PC-3 (cell line): ENCODE data around the gene GABRB2. TPM values are rescaled to one million over a fixed set of nuclear protein-coding genes. Genes with fewer than 3 reads are reported as not detected.
"Not testable (repeated sequence)": the region's sequence is repeated elsewhere in the genome, so short reads cannot be mapped to it uniquely, and the experiment has no call there.

Experiments
- ATAC-seq: fragments of 200-7000 bp; cut with Tn5 transposase; 2 replicates; pipeline ENCODE4 v1.9.1; 2020; ENCODE audit warnings: mild to moderate bottlenecking, moderate library complexity
- BruUV-seq: library from RNA; stranded (reverse); fragments of 400-500 nt; replicated peaks from 2 replicates; lab custom pipeline; 2021; lab: Mats Ljungman, UMichigan
- CTCF ChIA-PET: fragments of 300-600 bp; sonication (Branson Sonifier 250); formaldehyde crosslinking; loops from one replicate; lab custom pipeline; 2022; ENCODE audit warnings: antibody characterized with exemption; lab: Charles Lee
- POLR2A ChIA-PET: fragments of 300-600 bp; sonication (Branson Sonifier 250); formaldehyde crosslinking; loops from one replicate; lab custom pipeline; 2022; ENCODE audit warnings: antibody characterized with exemption; ENCODE audit not compliant: unreplicated experiment; lab: Charles Lee
- DNase-seq: peaks from one replicate; pipeline ENCODE4 v3.0.0-alpha.2; 2015
- H2AFZ ChIP-seq: fragments of 300-600 bp; sonication (generic); 2 replicates; pipeline ENCODE4 v1.6.0; 2016; ENCODE audit warnings: antibody characterized with exemption, low read length
- H3F3A ChIP-seq: fragments of 300-600 bp; sonication (generic); one replicate; pipeline ENCODE4 v1.6.0; 2017; ENCODE audit warnings: antibody characterized with exemption, low read length, control low read depth, mild to moderate bottlenecking; ENCODE audit not compliant: unreplicated experiment
- H3K27ac ChIP-seq: fragments of 300-600 bp; sonication (generic); 2 replicates; pipeline ENCODE4 v1.5.1; 2016; ENCODE audit warnings: mild to moderate bottlenecking, low read length
- H3K27me3 ChIP-seq: fragments of 300-600 bp; sonication (generic); 2 replicates; pipeline ENCODE4 v1.6.1; 2016; ENCODE audit warnings: low read length, mixed read lengths
- H3K36me3 ChIP-seq: fragments of 300-600 bp; sonication (generic); 2 replicates; pipeline ENCODE4 v1.6.1; 2016; ENCODE audit warnings: low read depth, mixed run types, low read length, mixed read lengths
- H3K4me1 ChIP-seq: fragments of 300-600 bp; sonication (generic); 2 replicates; pipeline ENCODE4 v1.5.1; 2016; ENCODE audit warnings: low read length; ENCODE audit not compliant: insufficient read depth
- H3K4me2 ChIP-seq: fragments of 300-600 bp; sonication (generic); 2 replicates; pipeline ENCODE4 v1.6.0; 2016; ENCODE audit warnings: low read length
- H3K4me3 ChIP-seq: fragments of 300-600 bp; sonication (generic); 2 replicates; pipeline ENCODE4 v1.5.1; 2016; ENCODE audit warnings: mild to moderate bottlenecking, low read length, mixed read lengths
- H3K79me2 ChIP-seq: fragments of 300-600 bp; sonication (generic); 2 replicates; pipeline ENCODE4 v1.6.1; 2017; ENCODE audit warnings: low read length, mixed read lengths
- H3K9ac ChIP-seq: fragments of 300-600 bp; sonication (generic); 2 replicates; pipeline ENCODE4 v1.6.0; 2016; ENCODE audit warnings: mild to moderate bottlenecking, low read length
- H3K9me2 ChIP-seq: fragments of 300-600 bp; sonication (generic); replicated peaks from 2 replicates; pipeline ENCODE4 v1.6.1; 2016; ENCODE audit warnings: mixed run types, low read length, mixed read lengths
- H3K9me3 ChIP-seq: fragments of 300-600 bp; sonication (generic); 2 replicates; pipeline ENCODE4 v1.6.1; 2016; ENCODE audit warnings: low read length, mixed read lengths
- H4K20me1 ChIP-seq: fragments of 300-600 bp; sonication (generic); 2 replicates; pipeline ENCODE4 v1.6.1; 2016; ENCODE audit warnings: low read length, mixed read lengths
- EZH2 ChIP-seq: fragments of 300-600 bp; sonication (generic); IDR thresholded peaks from one replicate; pipeline ENCODE4 v1.6.1; 2017; ENCODE audit warnings: antibody characterized with exemption, mild to moderate bottlenecking, low read length; ENCODE audit not compliant: unreplicated experiment
- EZH2phosphoT487 ChIP-seq: fragments of 300-600 bp; sonication (generic); IDR thresholded peaks from 2 replicates; pipeline ENCODE4 v1.6.1; 2018; ENCODE audit warnings: mild to moderate bottlenecking, antibody characterized with exemption, low read length, borderline replicate concordance
- intact Hi-C: fragments of 100-400 bp; cut with micrococcal nuclease; formaldehyde crosslinking; loops from 2 replicates; pipeline ENCODE4 v1.9.0; 2023
- total RNA-seq: library from RNA; depleted of rRNA; stranded (reverse); fragments of >200 nt; gene quantifications from 2 replicates; pipeline ENCODE4 v1.2.3, GENCODE V29; 2014
- TF ChIP-seq, protein P1 (sequence below): fragments of 300-600 bp; sonication (generic); conservative IDR thresholded peaks from 2 replicates; pipeline ENCODE4 v1.5.1; 2017; ENCODE audit warnings: antibody characterized with exemption, low read depth, mild to moderate bottlenecking, low read length

Gene GABRB2
- total RNA-seq, 1 experiment from 2014 or later, result not detected

DNA sequence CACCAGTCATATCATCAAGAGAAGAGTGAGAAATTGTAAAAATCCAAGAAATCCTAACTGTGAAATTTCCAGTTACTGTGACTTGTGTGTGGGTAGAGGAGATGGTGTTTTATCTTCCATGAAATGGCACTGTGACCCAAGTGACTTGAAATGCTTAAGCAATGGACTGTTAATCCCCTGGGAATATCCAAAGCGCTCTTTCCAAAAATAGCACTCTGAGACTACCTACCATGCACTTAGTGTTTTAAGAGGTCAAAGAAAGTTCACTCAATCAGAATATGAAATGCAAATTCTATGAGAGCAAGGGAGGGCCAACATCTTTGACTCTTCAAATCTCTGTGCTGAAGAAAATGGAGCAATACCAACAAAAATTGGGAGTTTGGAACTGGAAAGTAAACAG is 244.0 kb downstream of the GABRB2 start:
- Histone ChIP-seq H3K79me2 (no peaks in the 10 kb centered on the region), H3F3A (no peaks in the 10 kb centered on the region), H3K4me3 (no peak overlapping the region), H3K27ac (no peak overlapping the region), H3K27me3 (no peaks in the 10 kb centered on the region), H3K9me2 (no peaks in the 10 kb centered on the region), H2AFZ (no peak overlapping the region), H3K9ac (no peak overlapping the region), H3K4me2 (no peak overlapping the region), H3K4me1 (no peaks in the 10 kb centered on the region), H4K20me1 (no peaks in the 10 kb centered on the region), H3K36me3 (no peaks in the 10 kb centered on the region), H3K9me3 (no peaks in the 10 kb centered on the region; the same call in 1 of the 2 replicates)
- no peak for DNase-seq
- intact Hi-C loops, result no loop called here
- no TSS peak for BruUV-seq
- TF ChIP-seq EZH2, result no peak
- CTCF ChIA-PET, result no interaction called here
- POLR2A ChIA-PET, result no interaction called here
- no peak for ATAC-seq

DNA sequence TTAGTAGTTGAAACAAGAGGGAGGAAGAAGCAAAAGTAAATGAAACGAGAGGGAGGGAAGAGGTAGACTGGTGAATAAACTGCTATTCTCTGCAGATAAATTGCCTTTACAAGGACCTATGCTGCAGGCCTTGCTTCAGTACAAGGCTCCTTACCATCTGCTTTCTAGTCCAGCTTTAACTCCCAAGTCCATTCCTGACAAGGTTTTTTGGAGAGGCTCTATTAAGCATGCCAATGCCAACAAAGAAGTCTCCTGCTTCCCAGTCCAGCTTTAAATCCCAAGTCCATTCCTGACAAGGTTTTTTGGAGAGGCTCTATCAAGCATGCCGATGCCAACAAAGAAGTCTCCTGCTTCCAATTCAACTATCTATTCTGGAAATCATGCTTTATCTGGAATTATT is 244.9 kb downstream of the GABRB2 start:
- CTCF ChIA-PET, result no interaction called here
- intact Hi-C loops, result no loop called here
- Histone ChIP-seq H3K9ac (no peak overlapping the region), H3K4me1 (no peaks in the 10 kb centered on the region), H3K36me3 (no peaks in the 10 kb centered on the region), H3K4me3 (no peak overlapping the region), H3K9me3 (no peaks in the 10 kb centered on the region; the same call in 1 of the 2 replicates), H3K79me2 (no peaks in the 10 kb centered on the region), H3K27me3 (no peaks in the 10 kb centered on the region), H4K20me1 (no peaks in the 10 kb centered on the region), H3K27ac (no peak overlapping the region), H3F3A (no peaks in the 10 kb centered on the region), H3K4me2 (no peak overlapping the region), H3K9me2 (no peaks in the 10 kb centered on the region), H2AFZ (no peak overlapping the region)
- no TSS peak for BruUV-seq
- no peak for ATAC-seq
- TF ChIP-seq, protein P1, sequence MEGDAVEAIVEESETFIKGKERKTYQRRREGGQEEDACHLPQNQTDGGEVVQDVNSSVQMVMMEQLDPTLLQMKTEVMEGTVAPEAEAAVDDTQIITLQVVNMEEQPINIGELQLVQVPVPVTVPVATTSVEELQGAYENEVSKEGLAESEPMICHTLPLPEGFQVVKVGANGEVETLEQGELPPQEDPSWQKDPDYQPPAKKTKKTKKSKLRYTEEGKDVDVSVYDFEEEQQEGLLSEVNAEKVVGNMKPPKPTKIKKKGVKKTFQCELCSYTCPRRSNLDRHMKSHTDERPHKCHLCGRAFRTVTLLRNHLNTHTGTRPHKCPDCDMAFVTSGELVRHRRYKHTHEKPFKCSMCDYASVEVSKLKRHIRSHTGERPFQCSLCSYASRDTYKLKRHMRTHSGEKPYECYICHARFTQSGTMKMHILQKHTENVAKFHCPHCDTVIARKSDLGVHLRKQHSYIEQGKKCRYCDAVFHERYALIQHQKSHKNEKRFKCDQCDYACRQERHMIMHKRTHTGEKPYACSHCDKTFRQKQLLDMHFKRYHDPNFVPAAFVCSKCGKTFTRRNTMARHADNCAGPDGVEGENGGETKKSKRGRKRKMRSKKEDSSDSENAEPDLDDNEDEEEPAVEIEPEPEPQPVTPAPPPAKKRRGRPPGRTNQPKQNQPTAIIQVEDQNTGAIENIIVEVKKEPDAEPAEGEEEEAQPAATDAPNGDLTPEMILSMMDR, result no peak
- no peak for TF ChIP-seq EZH2phosphoT487
- TF ChIP-seq EZH2, result no peak
- POLR2A ChIA-PET, result no interaction called here
- DNase-seq, result no peak

DNA sequence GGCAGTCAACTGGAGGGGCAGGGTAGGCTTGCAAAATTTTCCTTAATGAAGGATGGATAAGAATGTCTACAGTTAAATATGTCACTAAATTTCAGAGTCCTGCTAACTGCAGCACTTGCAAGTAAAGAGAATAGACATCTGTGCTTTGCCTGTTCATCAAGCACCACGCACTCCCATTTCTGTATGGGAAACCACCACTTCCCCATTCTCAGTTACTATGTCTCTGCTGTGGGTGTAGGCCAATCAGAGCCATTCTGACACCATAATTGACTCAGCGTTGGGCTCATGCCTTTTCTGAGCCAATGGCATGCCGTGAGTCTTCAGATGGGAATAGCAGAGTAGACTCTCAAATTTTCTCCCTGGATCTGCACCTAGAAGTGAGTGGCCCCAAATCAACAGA is 247.5 kb downstream of the GABRB2 start:
- POLR2A ChIA-PET, result no interaction called here
- no peaks in the 10 kb centered on the region for H3K9me2 ChIP-seq
- DNase-seq (no peak), ATAC-seq (no peak)
- H3K27ac ChIP-seq, result no peak overlapping the region
- H2AFZ ChIP-seq, result no peak overlapping the region
- TF ChIP-seq EZH2phosphoT487, result no peak
- TF ChIP-seq EZH2, result no peak
- TF ChIP-seq, protein P1, result no peak
- no peaks in the 10 kb centered on the region for H3K27me3 ChIP-seq
- no TSS peak for BruUV-seq
- no peaks in the 10 kb centered on the region for H4K20me1 ChIP-seq
- no peaks in the 10 kb centered on the region for H3K4me1 ChIP-seq
- H3K4me2 ChIP-seq, result no peak overlapping the region
- no peaks in the 10 kb centered on the region for H3K79me2 ChIP-seq
- H3K9ac ChIP-seq, result no peak overlapping the region
- CTCF ChIA-PET, result no interaction called here
- intact Hi-C loops, result no loop called here
- no peaks in the 10 kb centered on the region for H3F3A ChIP-seq
- H3K36me3 ChIP-seq, result no peaks in the 10 kb centered on the region
- peaks cover 4% of the 10 kb centered on the region; the same call in 1 of the 2 replicates for H3K9me3 ChIP-seq
- no peak overlapping the region for H3K4me3 ChIP-seq

DNA sequence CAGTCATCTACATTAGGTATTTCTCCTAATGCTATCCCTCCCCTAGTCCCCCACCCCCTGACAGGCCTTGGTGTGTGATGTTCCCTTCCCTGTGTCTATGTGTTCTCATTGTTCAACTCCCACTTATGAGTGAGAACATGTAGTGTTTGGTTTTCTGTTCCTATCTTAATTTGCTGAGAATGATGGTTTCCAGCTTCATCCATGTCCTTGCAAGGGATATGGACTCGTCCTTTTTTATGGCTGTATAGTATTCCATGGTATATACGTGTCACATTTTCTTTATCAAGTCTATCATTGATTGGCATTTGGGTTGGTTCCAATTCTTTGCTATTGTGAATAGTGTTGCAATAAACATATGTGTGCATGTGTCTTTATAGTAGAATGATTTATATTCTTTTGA is 249.1 kb downstream of the GABRB2 start:
- H3K4me2 ChIP-seq, H2AFZ ChIP-seq, H3K4me1 ChIP-seq, BruUV-seq, H3K27me3 ChIP-seq, H3K4me3 ChIP-seq, H4K20me1 ChIP-seq, H3F3A ChIP-seq, H3K9ac ChIP-seq, H3K79me2 ChIP-seq, ATAC-seq, H3K9me3 ChIP-seq, CTCF ChIA-PET, intact Hi-C loops, H3K9me2 ChIP-seq, DNase-seq, H3K27ac ChIP-seq, H3K36me3 ChIP-seq, POLR2A ChIA-PET: not testable (repeated sequence)
